ENCODE results near the gene PIK3C3.
A peak's percentile ranks its signal among the peaks of the same experiment; 100 is the strongest.
"Not testable (repeated sequence)": the region's sequence is repeated elsewhere in the genome, so short reads cannot be mapped to it uniquely, and the experiment has no call there.

Gene PIK3C3

DNA sequence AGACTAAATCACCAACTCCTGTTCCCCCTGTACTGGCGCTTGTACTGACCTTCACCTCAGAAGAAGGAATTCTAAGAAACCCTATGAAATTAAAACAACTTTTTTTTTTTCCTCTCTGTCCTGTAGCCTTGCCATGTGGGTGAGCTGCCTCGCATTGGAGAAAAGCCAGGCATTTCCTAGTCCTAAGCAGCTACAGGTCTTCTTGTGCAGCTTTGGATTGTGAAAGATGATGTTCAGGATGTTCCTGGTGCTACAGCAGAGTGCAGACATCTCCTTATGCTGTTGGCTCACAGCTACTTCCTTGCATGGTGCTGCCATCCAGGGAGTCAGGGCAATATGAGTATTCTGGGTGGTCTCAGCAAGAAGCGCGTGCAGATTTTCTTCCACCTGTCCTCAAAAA is 11.9 kb downstream of the PIK3C3 start:
- DNase-seq, result peak in 1 of 2 experiments; percentile 58

DNA sequence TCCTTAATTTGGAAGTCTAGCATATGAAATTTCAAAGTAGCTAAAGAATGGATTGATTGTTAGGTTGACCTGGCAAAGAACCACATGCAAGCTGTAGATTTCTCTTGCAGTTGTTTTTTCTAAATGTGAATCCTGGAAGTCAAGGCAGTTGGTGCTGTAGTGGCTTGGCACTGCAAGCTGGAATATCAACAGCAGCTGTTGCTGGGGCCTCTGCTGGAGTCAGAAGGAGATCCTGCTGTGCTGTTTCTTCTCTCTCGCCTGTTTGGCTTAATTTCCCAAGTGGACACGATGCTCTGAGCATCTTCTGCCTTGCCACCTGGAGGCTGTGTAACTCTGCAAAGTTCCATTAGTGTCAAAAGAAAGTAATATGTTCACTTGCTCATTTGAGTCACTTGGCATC is 12.6 kb downstream of the PIK3C3 start:
- DNase-seq, result peak; percentile 70 to 93

DNA sequence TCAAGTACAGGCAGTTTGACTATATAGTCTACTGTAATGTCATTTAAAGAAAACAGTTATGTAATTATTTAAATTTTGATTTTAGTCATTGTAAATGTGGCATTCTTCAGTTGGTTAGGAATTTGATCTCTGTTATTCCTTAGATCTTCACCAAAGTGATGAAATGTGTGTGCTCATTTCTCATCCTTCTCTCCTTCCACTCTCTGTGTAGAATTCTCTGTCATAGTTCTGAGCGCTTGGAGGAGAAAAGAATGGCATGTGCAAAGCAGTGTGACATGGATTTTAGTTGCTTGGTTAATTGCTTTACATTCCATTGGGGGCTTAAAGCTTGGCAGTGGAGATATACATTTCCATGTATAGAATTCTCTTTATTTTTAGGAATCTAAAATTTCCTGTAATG is 14.8 kb downstream of the PIK3C3 start:
- no peak for DNase-seq

DNA sequence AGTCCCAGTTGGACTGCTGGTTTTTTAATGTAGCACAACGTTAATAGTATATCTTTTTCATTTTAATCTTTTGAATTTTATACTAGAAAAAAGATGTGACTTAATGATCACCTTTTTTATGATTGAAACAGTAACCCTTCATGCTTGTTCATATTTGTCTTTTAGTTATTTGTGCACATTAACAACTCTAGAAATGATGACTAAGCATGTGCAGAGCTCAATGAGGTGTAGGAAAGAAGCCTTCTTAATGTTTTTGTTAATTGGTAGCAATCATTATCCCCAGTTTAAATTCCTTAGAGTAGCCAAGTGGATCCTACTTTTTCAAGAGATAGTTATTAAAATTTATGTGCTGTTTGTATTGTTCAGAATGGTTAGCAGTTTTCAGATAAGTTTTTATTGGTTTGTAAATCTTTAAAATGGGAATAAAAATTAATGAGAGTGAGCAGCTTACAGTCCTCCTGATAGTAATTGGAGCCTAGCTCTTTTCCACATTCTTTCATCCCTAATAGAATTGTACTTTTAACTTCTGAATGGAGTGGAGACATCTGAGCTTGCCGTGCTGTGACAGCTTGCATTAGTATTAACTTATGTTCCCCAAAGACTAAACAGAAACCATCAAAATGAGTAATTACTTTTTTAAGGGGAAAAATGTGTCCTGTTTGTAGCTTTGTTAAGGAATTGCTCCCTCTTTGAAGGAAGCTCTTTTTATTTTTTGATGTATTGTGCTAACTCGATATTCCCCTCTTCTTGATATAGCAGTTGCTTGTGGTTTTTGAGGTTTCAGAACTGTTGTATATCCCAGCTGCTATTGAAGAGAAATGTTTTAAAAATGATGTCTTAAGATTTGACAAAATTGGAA is 17.3 kb downstream of the PIK3C3 start:
- no peak for DNase-seq

DNA sequence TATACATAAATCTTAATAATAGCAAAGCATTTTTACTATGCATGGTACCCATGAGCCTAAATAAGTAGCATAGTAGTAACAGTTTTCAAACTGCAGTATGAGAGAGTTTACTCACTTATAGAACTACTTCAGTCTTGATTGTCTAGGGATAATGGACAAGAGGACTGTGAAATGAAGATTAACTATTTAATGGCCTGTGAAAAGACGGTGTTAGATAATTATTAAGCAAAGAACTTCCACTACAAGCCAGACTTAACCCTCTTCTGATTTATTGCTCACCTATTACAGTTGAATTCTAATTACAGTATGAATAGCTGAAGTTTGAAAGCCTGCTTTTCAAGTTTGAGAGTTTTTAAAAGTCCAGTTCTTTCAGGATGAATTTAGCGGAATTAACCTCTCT is 18.9 kb downstream of the PIK3C3 start:
- DNase-seq, result no peak

DNA sequence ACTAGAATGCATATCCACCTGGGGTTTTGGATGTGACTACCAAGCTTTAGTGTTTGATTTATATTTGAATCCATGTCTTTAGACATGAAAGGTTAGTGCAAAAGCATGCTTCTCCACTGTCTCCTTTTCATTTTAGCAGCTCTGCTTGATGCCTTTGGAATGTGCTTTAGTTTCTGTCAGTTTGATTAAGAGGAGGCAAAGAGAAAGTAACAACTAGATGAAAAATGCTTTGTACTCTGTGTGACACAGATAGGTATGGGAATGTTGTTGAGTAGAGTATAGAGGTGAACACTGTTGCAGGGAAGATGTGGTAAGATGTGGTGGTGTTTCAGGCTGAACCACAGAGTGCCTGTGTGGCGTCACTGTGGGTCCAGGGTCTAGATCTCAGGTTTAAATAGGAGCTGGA is 19.8 kb downstream of the PIK3C3 start:
- no peak for DNase-seq

DNA sequence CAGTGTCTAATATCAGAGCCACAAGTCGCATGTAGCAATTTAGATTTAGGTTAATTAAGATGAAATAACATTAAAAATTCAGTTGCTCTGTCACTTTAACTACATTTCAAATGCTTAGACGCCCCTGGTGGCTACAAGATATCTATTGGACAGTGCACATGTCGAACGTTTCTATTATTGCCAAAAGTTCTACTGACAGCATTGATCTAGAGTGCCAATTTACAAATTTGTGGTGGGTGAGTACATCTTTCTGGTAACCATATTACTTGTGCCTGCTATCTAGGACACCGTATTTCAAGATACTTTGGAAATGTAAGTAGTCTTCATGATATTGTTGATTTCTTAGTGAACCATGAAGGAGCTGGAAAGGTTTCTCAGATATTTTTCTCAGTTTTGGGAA is 20.2 kb downstream of the PIK3C3 start:
- DNase-seq, result no peak

DNA sequence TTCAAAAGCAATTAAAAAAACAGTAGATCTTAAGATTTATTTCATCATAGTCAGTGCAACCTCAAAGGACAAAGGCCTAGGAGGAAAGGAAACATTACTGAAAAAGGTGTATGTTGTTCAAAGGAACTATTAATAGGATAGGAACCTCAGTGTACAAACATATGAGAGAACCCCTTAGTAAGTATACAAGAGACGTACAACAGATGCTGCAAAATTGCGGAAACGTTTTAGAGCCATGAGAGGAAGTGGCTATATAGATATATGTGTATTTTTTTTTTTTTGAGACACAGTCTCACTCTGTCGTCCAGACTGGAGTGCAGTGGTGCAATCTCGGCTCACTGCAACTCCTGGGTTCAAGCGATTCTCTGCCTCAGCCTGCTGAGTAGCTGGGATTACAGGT is 22.2 kb downstream of the PIK3C3 start:
- DNase-seq, result no peak

DNA sequence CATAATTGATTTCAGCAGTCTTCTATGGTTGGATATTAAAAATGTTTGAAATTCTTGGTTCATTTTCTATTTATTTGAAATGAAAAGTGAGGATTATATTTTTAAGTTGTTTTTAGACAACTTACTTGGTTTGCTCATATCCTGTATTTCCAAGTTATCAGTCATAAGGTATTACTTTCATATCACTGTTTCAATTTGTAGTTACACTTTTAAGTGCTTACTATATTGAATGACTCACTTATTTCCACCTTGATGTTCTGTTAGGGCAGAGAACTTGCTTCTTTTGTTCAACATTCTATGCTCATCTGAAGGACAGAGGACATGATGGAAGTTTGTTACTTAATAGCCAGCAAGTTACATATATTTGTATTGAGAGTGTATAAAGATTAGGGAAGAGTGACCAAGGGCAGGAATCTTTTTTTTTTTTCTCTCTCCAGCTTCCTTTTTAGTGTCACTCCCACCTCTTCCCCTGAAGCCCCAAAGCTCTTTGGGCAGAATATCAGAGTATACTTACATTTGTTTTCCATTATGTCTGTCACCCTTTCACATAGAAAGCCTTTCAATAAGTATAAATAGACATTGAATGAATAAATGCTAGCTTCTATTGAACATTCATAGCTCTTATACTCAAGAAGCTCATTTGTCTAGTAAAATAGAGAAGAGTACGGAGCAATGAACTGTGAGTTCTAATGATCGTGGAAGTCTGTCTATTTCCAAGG is 28.1 kb downstream of the PIK3C3 start:
- no peak for DNase-seq

DNA sequence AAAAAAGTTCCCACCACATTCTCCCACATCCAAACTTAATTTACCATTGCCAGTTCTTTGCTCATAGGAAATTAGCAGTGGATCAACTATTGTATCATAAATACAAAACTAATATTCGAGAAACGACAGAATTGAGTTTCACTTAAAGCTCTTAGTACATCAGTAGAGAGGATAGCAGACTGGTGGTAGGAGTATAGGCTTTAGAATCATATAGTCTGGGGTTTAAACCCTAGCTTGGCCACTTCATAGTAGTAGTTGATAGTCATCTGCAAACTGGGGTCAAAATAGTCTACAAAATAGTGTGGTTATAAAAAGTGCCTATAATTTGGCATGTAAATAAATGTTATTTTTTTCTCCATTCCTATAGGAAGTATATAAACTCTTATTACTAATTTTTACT is 30.9 kb downstream of the PIK3C3 start:
- no peak for DNase-seq

DNA sequence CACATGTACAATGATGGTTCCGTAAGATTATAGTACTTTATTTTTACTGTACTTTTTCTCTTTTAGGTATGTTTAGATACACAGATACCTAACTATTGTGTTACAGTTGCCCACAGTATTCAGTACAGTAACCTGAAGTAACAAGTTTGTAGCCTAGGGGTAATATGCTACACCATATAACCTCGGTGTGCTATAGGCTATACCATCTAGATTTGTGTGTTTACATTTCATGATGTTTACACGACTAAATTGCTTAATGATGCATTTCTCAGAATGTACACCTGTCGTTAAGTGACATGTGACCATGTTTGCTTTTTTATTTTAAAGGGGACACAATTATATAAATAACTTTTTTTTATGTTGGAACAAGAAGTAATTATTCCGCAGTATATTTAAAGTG is 34.5 kb downstream of the PIK3C3 start:
- no peak for DNase-seq

DNA sequence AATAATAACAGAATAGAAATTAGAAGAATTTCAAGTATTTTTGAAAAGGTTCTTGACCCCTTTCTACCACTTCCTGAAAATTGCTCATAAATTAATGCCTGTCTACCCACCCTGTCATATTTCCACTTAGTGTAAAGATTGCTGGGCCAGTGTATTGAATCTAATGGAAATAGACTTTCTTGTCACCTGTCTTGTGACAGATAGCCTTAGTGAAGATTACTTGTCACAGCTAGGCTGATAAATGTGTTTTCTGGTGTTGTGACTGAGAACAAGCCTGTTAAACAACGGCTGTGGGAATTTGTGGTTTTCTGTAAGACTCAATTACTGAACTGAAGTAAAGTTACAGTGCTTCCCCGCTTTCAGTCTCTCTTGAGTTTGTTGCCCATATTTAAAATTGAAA is 37.0 kb downstream of the PIK3C3 start:
- no peak for DNase-seq

DNA sequence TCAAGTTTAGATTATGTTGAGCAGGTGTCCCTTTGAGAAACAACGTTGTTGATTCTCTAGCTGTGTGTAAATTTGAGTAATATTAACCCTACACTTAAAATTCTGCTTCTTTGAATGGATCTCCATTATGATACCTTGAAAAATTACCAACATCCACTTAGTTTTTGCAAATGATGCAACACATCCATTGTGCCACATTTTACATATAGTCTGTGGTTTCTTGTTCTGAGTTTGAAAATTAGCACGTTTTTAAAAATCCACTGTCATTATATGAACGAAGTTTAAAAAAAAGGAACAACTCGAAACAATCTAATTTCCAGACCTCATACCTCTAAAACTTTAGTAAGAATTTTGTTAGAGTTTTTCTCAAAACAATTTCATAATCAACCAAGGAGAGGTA is 37.7 kb downstream of the PIK3C3 start:
- no peak for DNase-seq

DNA sequence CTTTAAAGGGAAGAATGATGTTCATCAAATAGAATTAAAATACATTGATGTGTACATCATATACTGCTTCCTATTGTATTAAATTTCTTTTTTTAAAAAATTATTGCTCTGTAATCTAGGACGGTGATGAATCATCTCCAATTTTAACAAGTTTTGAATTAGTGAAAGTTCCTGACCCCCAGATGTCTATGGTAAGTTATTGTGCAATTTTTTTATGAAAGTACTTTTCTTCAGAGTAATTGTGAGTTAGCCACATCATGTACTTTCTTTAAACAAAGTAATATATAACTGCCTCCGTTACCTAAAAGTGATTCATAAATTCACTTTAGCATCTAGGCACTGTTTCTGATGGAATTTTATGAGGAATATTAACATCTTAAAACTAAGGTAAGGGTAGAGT is 38.1 kb downstream of the PIK3C3 start:
- DNase-seq, result no peak

DNA sequence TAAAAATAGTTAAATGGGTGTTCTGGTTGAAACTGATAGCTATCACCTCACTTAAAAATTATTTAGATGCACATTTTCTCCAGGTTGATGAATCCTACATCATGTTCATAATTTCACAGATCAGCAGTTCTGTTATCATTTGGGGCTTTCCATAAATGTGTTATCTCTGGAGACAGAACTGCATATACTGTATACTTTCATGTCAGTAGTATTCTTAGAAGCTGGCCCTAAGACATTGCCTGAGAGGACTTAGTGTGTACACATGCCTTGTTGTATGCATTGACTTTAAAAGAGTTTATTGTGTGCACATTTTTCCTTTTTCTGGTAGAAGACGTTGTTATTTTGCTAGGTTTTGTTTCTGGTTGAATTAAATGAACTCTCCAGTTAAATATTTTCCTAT is 41.0 kb downstream of the PIK3C3 start:
- no peak for DNase-seq

DNA sequence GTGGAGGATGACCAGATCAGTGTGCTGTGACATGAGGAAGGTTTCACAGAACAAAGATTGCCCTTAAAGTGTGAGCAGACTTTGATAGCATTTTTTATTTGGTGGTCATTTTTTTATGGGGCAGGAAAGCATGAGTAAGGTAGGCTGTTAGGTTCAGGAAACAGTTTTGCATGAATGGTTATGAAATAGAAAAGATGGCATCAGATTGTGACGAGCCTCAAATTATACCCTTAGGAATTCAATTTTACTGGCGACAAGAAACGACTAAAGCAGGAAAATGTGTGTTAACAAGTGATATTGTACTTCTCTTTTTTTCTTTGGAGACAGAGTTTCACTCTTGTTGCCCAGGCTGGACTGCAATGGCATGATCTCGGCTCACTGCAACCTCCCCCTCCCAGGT is 44.7 kb downstream of the PIK3C3 start:
- no peak for DNase-seq

DNA sequence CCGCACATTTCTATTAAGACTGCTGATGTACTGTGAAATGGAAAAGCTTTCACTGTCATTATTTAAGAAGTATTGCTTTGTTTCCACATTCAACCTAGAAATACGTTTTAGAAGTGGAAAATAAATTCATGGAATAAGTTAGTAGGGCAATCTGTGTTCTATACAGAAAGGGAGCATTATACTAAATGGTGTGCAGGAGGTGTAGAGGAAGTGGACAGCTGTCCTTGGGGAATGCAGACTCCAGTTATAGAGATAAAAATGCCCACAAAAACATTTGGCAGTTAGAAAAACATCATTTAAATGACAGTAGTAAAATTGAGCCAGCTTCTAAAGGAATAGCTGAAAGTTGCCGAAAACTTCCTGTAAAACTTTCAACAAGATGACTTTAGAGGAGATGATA is 46.8 kb downstream of the PIK3C3 start:
- no peak for DNase-seq

DNA sequence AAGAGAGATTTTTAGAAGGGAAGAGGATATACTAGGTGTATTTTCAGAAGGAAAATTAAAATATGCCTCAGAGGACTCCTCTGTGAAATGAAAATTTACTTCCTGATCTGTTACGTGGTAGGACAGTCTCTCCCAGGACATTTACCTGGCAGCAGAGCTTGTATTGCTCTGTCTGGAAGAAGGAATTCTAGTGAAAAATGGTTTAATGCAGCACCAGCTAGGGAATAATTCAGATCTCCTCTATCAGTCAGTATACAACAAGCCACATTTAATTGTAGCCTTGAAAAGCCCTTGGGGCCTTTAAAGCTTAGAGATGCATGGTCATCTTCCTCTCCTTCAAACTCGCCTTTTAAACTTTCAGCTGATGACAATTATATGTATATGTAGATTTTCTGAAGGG is 49.6 kb downstream of the PIK3C3 start:
- no peak for DNase-seq

DNA sequence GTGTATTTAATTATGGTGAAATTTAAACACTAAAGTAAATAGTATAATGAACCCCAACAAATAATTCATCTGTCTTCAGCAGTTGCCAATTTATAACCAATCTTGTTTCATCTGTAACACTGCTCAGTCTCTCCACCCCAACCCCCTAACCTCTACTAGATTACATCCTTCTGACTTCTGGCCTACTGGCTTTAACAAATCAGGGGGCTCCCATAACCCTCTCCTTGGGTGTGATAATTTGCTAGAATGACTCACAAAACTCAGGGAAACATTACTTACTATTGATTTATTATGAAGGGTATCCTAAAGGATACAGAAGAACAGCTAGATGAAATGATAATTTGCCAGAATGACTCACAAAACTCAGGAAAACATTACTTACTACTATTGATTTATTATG is 50.7 kb downstream of the PIK3C3 start:
- no peak for DNase-seq

DNA sequence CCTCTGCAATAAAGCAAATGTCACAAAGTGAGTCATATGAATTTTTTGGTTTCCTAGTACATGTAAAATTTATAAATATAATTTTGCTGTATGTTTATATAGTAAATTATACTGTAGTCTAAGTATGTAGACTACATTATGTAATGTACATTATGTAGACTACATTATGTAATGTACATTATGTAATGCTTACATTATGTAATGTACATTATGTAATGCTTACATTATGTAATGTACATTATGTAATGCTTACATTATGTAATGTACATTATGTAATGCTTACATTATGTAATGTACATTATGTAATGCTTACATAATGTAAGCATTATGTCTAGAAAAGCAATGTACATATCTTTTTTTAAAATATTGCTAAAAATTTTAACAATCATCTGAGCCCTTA is 54.4 kb downstream of the PIK3C3 start:
- DNase-seq, result not testable (repeated sequence)

DNA sequence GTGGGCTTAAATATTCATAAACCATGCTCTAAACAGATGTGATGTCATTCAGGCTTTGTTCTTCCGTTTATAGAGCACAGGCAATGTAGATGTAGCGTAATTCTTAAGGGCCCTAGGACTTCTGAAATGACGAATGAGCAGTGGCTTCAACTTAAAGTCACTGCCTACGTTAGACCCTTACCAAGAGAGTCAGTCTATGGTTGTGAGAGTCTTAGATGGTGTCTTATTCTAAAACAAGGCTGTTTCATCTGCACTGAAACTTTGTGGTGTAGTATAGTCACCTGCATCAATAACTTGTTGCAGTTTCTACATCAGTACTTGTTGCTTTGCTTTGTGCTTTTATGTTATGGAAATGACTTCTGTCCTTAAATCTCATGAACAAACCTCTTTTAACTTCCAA is 56.0 kb downstream of the PIK3C3 start:
- no peak for DNase-seq

DNA sequence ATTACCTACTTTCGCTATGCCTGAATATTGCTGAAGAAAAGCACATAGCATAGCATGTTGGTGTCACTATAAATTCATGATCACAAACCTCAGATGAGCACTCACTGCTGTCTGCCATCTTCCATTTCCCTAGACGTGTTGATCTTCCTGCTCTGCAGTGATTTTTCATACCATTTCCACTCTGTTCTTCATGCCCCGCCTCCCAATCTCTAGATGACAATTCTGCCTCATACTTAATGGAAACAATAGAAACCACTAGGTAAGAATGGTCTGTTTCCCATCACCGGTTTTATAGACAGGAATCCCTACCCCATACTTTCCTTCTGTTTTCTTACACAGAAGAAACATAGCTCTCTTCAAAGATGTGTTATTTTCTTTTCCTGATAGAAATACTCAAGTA is 63.8 kb downstream of the PIK3C3 start:
- DNase-seq, result no peak

DNA sequence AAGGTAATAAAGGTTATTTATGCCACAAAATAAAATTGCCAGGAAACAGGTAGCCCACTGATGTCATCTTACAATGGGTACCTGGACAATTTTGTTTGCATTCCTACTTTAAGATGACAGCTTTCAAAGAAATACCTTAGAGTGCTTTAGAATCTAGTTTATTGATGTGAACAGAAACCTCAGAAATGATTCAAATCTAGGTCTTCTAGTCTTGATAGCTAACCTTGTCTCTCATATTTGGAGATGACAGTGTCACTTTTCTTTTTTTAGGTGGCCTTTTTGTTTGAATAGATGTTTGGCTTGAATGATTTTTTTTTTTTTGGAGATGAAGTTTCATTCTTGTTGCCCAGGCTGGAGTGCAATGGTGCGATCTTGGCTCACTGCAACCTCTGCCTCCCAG is 69.1 kb downstream of the PIK3C3 start:
- DNase-seq, result no peak

DNA sequence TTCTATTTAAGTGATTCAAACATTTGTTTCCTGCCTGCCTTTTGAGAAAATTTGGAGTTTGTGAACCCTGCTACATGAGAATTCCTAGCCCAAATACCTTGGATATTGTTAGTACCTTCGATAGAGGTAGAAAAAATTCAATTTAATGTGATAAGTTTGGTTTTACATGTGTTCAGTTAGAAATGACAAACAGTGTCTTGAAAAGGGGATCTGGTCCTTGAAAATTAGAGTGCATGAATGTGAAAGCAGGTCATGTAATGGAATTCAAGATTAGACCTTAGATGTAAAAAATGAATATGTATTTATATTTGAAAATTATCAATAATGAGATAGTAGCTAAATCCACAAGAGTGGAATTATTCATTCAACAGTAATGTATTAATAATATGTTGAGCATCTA is 70.5 kb downstream of the PIK3C3 start:
- no peak for DNase-seq

All from NCI-H446 (cell line).